Heart left ventricle (tissue), 13 donors: ENCODE results near the gene FBH1.

ENCODE experiments used
- CTCF ChIP-seq, 12 donors: fragments of 200-600 bp; sonication (generic) in 4 of 12; IDR thresholded peaks; one replicate each; pipeline versions ENCODE4 v1.5.0 to v1.8.0; 2018 to 2022; ENCODE audit warnings: antibody characterized with exemption in 12 of 12, mild to moderate bottlenecking in 5 of 12
- POLR2A ChIP-seq, 2 donors: fragments of 450-650 bp; IDR thresholded peaks; one replicate each; pipeline ENCODE4 v1.6.1; 2017; ENCODE audit warnings: antibody characterized with exemption in 2 of 2, mild to moderate bottlenecking in 2 of 2, moderate library complexity in 2 of 2
- donor health status: ischemic (EF 13 %, LVEDD 7.1; RV severe dilation, severe dysfunction).
- donor health status: DM: no; HTN: yes; CAD: no.
- donor health status: DM: no; HTN: no; CAD: no.
- donor health status: ischemic (EF 25% LVEDD 6.9; RV normal size, moderate dysfunction).
- donor health status: ischemic (EF 25% LVEDD 5.7; RV mildly dilated, moderate dysfunction).
- donor health status: ischemic (EF 35%, LVEDD 5.7; RV mildly dilated, moderate dysfunction).
- donor health status: nonischemic (EF 11% LVEDD 7.7; RV severe dilation, severe dysfunction).
- donor health status: DM: yes; HTN: yes; CAD: no.
- donor health status: PGD.
- donor health status: ischemic (EF 29% LVEDD 5.4; RV normal size, mild dysfunction).
- donor health status: nonischemic (EF 23%, LVEDD 6.1; RV moderate dilation, normal function).

- TF ChIP-seq CTCF (IDR thresholded peaks at IDR 0.05) (no peak), POLR2A (IDR thresholded peaks at IDR 0.05) (no peak)
These were observed 20.5 kb downstream of the FBH1 start for GRCh38 chr10:5910323-5911100.
